Epithelial cell of proximal tubule (primary cell): ENCODE results near the gene SPDYE3. TPM values are rescaled to one million over a fixed set of nuclear protein-coding genes. Genes with fewer than 3 reads are reported as not detected.
"Not testable (repeated sequence)": the region's sequence is repeated elsewhere in the genome, so short reads cannot be mapped to it uniquely, and the experiment has no call there.

Source experiments
- DNase-seq: peaks from one replicate; pipeline ENCODE4 v3.0.0-alpha.2; 2011; ENCODE audit warnings: low read depth
- H3K4me3 ChIP-seq: 2 replicates; pipeline ENCODE4 v1.5.1; 2011; ENCODE audit warnings: low read depth, mild to moderate bottlenecking, low read length
- CTCF ChIP-seq: conservative IDR thresholded peaks from 2 replicates; pipeline ENCODE4 v1.5.1; 2012; ENCODE audit warnings: low read depth, mild to moderate bottlenecking, low read length
- total RNA-seq: library from RNA; depleted of rRNA; stranded (reverse); fragments of >200 nt; gene quantifications from 2 replicates; pipeline ENCODE4 v1.2.3, GENCODE V29; 2015

Gene SPDYE3
- total RNA-seq, 1 donor from 2014 or later, result not detected

- H3K4me3 ChIP-seq, DNase-seq: not testable (repeated sequence)
Measured at GRCh38 chr7:100325671-100326070, 18.2 kb downstream of the SPDYE3 start.

- not testable (repeated sequence) for H3K4me3 ChIP-seq, DNase-seq
Measured at GRCh38 chr7:100326914-100327313, 19.4 kb downstream of the SPDYE3 start.

GRCh38 chr7:100335566-100336466 lies 28.3 kb downstream of the SPDYE3 start:
- peak; percentile 58 for DNase-seq
- peak overlapping the region; percentile 70 for H3K4me3 ChIP-seq

GRCh38 chr7:100338083-100338696 lies 30.7 kb downstream of the SPDYE3 start:
- peak; percentile 75 for DNase-seq
- H3K4me3 ChIP-seq, result not testable (repeated sequence)

GRCh38 chr7:100341286-100341685 lies 33.8 kb downstream of the SPDYE3 start:
- not testable (repeated sequence) for DNase-seq, H3K4me3 ChIP-seq

- TF ChIP-seq CTCF, result no peak
- no peak overlapping the region for H3K4me3 ChIP-seq
- DNase-seq, result no peak
Measured at GRCh38 chr7:100342765-100343164, 35.3 kb downstream of the SPDYE3 start.

GRCh38 chr7:100344124-100344559 lies 36.6 kb downstream of the SPDYE3 start:
- H3K4me3 ChIP-seq, DNase-seq: not testable (repeated sequence)

GRCh38 chr7:100344560-100345287 lies 37.2 kb downstream of the SPDYE3 start:
- TF ChIP-seq CTCF, result peak; percentile 55
- DNase-seq, result peak; percentile 43
- H3K4me3 ChIP-seq, result not testable (repeated sequence)

GRCh38 chr7:100345288-100345672 lies 37.8 kb downstream of the SPDYE3 start:
- H3K4me3 ChIP-seq, result not testable (repeated sequence)
- DNase-seq, result peak; percentile 15
- peak; percentile 44 for TF ChIP-seq CTCF

- H3K4me3 ChIP-seq, result no peak overlapping the region
- TF ChIP-seq CTCF, result no peak
- DNase-seq, result no peak
Measured at GRCh38 chr7:100346921-100347320, 39.4 kb downstream of the SPDYE3 start.
